GM12873 (cell line): Measurements from ENCODE around the gene LRRN4CL.

ENCODE experiments used
- CTCF ChIP-seq: IDR thresholded peaks from 2 replicates; pipeline ENCODE4 v1.5.1; 2012; ENCODE audit warnings: low read depth, mild to moderate bottlenecking, moderate library complexity, low read length, control low read depth; ENCODE audit not compliant: insufficient read depth; ENCODE audit errors: missing control alignments

The LRRN4CL gene

DNA sequence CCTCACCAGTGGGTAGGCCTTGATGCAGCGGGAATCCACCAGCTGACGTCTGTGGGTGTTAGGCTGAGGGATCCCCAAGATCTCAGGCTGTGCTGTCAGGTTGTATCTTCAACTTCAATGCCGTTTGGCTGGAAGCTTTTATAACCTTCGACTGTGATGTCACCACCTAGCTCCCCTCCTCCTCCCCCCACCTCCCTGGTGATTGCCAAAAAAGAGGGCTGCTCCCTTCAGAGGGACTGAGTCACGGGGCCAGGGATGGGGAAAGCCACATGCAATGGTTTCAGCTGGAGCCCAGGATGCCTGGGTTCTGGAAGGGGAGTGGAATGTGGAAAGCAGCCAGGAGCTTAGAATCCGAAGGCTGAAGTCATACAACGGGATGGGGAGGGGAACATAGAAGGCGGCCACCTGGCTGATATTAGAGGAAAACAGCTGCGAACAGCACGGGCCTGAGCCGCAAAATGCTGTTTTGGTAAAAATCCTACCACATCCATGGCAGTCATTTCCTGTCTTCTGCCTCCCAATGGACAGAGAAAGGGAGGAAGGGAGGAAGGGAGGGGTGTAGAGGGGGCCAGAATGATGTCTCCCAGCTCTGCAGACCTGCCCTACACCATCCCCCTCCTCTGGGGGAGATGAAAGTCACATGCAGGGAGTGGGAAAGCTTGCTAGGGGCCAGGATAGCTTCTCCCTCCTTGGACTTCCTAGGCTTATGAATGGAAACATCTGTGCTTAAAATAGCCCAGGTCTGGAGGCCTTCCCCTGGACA is at the start of gene LRRN4CL:
TSS of gene LRRN4CL (minus strand) at position 110 of the 763 bp plus-strand sequence. CDS start 1,022 bp downstream, outside the sequence.
- no peak for TF ChIP-seq CTCF

DNA sequence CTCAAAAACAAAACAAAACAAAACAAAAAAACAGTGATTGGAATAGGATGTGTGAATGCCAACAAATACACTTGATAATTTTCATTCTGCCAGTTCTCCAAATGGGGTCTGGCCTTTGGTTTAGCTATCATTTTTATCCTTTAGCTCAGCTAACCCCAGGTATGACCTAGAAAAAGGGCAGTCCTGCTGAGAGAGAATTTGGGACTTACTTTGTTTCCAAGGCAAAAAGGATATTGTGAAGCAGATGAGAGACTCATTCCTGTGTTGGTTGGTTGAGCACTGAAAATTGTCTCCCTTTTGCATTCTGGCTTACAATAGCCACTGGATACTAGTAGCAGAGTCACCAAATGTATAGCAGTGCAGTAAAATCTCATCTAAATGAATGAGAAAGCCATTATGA is 47.9 kb upstream of the LRRN4CL start:
- TF ChIP-seq CTCF, result no peak

- TF ChIP-seq CTCF, result no peak
Measured at GRCh38 chr11:62732830-62733229, 43.5 kb upstream of the LRRN4CL start.

DNA sequence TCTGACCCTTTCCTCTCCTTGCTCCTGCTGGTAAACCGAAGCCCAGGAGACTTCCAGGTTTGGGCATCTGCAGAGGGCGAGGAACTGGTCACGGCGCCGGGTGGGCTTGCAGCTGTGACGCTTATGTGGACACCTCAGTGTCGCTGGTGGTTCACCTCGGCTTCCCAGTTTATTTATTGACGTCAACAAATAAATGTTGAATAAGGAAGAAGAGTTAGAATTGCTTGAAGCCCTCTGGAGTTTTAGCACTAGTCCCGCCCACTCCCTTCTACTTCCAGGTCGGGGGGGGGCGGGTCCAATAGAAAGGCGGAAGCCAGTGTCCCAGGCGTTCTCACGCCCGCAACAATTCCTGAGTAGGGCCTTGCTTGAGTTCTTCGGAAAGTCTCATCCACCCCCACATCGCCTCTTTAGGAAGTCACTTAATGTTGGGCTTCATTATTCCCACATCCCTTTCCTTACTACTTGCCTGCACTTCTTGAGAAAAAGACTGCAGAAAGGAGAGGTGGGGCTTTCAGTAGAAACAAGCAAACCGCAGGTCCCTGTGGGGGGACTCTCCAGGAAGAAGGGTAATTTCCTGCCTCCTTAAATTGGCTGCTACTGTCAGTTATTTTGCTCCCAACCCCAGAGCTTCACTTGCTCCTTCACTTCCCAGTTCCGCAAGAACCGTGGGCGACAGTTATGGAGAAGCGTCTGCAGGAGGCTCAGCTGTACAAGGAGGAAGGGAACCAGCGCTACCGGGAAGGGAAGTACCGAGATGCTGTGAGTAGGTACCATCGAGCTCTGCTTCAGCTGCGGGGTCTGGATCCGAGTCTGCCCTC is 39.0 kb upstream of the LRRN4CL start, which contains the start of gene TTC9C:
TSS of gene TTC9C (plus strand) at position 316 of the 818 bp plus-strand sequence. CDS start at position 679, 363 bp downstream.
- no peak for TF ChIP-seq CTCF

DNA sequence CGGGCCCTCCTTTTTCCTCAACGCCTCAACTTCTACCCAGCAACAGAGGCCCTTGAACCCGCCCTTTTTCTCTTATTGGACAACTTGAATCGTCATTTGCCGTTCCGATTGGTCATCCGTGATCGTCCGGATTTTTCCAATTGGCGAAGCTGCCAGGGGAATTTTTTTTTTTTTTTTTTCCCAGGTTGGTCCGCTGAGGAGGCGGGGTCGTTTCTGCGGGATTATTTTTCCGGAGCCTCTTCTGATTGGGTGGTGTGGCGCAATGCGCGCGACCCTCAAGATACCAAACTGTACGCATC is 38.5 kb upstream of the LRRN4CL start:
- TF ChIP-seq CTCF, result no peak

GRCh38 chr11:62727165-62727871 is 38.0 kb upstream of the LRRN4CL start, which contains the start of gene HNRNPUL2:
TSS of gene HNRNPUL2 (minus strand) at chr11:62727457. CDS start at chr11:62727156, 301 bp downstream.
- TF ChIP-seq CTCF, result peak; percentile 9

DNA sequence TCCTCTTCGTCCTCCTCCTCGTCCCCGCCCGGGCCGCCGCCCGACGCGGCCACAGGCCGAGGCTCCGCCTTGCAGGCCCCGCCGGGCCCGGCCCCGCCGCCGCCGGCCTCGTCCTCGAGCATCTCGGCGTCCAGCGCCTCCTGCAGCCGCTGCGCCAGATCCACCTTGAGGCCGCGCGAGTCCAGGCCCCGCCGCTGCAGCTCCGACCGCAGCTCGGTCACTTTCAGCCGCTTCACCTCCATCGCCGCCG is 37.5 kb upstream of the LRRN4CL start:
- TF ChIP-seq CTCF, result no peak
